Kidney capillary endothelial cell (primary cell): ENCODE results near the gene RTL1.

Experiments
- DNase-seq: peaks from one replicate; pipeline ENCODE4 v3.0.0-alpha.2; 2018; ENCODE audit warnings: low spot score

Gene RTL1

GRCh38 chr14:100834794-100835547 lies 68.6 kb downstream of the RTL1 start:
- DNase-seq = no peak

GRCh38 chr14:100834082-100834793 lies 69.3 kb downstream of the RTL1 start:
- no peak for DNase-seq

- DNase-seq = no peak
Observed at GRCh38 chr14:100832311-100832960, 71.1 kb downstream of the RTL1 start.

GRCh38 chr14:100830681-100831080 lies 72.8 kb downstream of the RTL1 start:
- DNase-seq = no peak
